ENCODE results near the gene TP53I13.

GRCh38 chr17:29577385-29578211 is 9.1 kb downstream of the TP53I13 start:
- TF ChIP-seq CTCF (conservative IDR thresholded peaks at IDR 0.05): no peak
- TF ChIP-seq ZFX (IDR thresholded peaks at IDR 0.05): no peak

Data from C4-2B (cell line).